Measurements from ENCODE around the gene ACSF3.

ACSF3 gene

DNA sequence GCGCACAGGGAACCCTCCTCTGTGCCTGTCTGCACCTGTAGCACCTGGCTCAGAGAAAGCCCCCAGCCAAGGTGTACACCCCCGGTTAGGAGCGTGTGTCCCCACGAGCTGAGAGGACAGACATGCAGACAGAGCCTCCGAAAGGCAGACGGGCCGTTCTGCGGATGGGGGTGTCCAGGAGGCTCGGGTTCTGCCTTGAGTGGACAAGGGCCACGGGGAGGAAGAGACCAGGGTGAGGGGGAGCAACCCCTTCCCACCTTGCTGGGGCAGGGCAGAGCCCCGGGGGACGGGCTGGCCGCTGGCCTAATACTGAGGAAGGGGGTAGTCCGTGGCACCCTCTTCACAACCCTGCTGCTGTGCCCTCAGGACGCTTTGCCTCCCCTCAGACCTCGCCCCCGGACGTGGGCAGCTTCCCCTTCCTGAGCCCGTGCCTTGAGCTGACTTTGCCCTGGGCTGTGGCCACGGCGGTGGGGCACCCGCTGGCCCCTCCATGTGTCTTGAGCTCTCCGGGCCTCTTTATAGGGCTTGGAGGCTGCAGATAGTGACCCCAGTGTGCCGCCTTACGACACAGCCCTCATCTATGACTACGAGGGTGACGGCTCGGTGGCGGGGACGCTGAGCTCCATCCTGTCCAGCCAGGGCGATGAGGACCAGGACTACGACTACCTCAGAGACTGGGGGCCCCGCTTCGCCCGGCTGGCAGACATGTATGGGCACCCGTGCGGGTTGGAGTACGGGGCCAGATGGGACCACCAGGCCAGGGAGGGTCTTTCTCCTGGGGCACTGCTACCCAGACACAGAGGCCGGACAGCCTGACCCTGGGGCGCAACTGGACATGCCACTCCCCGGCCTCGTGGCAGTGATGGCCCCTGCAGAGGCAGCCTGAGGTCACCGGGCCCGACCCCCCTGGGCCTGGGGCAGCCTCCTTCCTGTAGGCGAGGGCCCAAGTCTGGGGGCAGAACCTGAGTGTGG, 101.0 kb downstream of the ACSF3 start:
- Histone ChIP-seq H3K4me1 (ENCODE audit: insufficient read depth, low read length, severe bottlenecking) (peaks cover 4% of the 10 kb centered on the region), H3K27ac (ENCODE audit: low read depth, low read length, poor library complexity, severe bottlenecking) (no peak overlapping the region), H3K9ac (ENCODE audit: low read length) (no peak overlapping the region), H3K4me3 (ENCODE audit: low read depth, low read length, poor library complexity, severe bottlenecking) (no peak overlapping the region), H3K4me2 (ENCODE audit: low read length) (no peak overlapping the region), H2AFZ (ENCODE audit: low read length) (no peak overlapping the region), H3K79me2 (ENCODE audit: insufficient read depth, low read length) (no peaks in the 10 kb centered on the region), H3K9me2 (ENCODE audit: low read depth, low read length) (no peaks in the 10 kb centered on the region), H3F3A (ENCODE audit: insufficient read depth, low read length) (0 out of 2 replicates have a peak, but pooled peaks cover 3% of the 10 kb centered on the region), H3K36me3 (ENCODE audit: insufficient read depth, low read length) (no peaks in the 10 kb centered on the region), H4K20me1 (ENCODE audit: insufficient read depth, low read length) (no peaks in the 10 kb centered on the region), H3K27me3 (ENCODE audit: insufficient read depth, low read length) (peaks cover 8% of the 10 kb centered on the region; the same call in 1 of the 2 replicates), H3K9me3 (ENCODE audit: low read length) (no peaks in the 10 kb centered on the region)
- TF ChIP-seq, protein P1, sequence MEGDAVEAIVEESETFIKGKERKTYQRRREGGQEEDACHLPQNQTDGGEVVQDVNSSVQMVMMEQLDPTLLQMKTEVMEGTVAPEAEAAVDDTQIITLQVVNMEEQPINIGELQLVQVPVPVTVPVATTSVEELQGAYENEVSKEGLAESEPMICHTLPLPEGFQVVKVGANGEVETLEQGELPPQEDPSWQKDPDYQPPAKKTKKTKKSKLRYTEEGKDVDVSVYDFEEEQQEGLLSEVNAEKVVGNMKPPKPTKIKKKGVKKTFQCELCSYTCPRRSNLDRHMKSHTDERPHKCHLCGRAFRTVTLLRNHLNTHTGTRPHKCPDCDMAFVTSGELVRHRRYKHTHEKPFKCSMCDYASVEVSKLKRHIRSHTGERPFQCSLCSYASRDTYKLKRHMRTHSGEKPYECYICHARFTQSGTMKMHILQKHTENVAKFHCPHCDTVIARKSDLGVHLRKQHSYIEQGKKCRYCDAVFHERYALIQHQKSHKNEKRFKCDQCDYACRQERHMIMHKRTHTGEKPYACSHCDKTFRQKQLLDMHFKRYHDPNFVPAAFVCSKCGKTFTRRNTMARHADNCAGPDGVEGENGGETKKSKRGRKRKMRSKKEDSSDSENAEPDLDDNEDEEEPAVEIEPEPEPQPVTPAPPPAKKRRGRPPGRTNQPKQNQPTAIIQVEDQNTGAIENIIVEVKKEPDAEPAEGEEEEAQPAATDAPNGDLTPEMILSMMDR (IDR thresholded peaks at IDR 0.05; ENCODE audit: low read length): no peak
- TF ChIP-seq EZH2 (IDR thresholded peaks at IDR 0.05; ENCODE audit: borderline replicate concordance, low read length): no peak

DNA sequence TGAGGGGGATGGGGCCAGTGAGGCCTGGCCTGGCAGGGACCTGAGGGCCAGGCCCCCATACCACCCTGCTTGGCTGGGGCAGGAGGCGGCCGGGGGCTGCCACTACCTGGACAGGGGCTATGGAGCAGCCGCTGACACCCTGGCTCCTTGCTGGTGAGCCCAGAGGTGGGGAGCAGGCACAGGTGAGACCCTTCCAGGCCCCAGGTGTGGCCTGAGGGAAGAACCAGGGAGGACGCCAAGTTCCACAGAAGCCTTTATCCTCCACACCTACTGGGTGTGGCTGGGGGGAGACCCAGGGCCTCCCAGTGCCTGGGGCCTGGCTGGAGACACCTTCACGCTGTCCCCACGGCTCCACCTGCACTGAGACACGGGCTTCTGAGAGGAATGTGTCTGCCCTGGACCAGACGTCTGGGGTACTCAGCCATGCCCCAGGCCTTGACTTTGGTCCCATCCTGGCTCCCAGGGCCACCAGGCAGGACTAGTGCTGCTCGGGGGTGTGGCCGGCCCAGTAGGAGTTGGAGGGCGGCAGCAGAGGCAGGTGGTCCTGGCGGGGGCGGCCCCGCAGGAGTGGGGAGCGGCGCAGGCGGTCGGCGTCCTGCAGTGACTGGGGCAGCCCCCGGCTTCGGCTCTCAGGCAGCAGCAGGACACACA, 102.0 kb downstream of the ACSF3 start:
- Histone ChIP-seq H3K27ac (ENCODE audit: low read depth, low read length, poor library complexity, severe bottlenecking) (no peak overlapping the region), H3K36me3 (ENCODE audit: insufficient read depth, low read length) (no peaks in the 10 kb centered on the region), H3K27me3 (ENCODE audit: insufficient read depth, low read length) (peaks cover 4% of the 10 kb centered on the region; the same call in 1 of the 2 replicates), H3K4me1 (ENCODE audit: insufficient read depth, low read length, severe bottlenecking) (peaks cover 4% of the 10 kb centered on the region), H2AFZ (ENCODE audit: low read length) (no peak overlapping the region), H3K9ac (ENCODE audit: low read length) (no peak overlapping the region), H3K9me2 (ENCODE audit: low read depth, low read length) (no peaks in the 10 kb centered on the region), H3K9me3 (ENCODE audit: low read length) (no peaks in the 10 kb centered on the region), H4K20me1 (ENCODE audit: insufficient read depth, low read length) (no peaks in the 10 kb centered on the region), H3K79me2 (ENCODE audit: insufficient read depth, low read length) (no peaks in the 10 kb centered on the region), H3K4me2 (ENCODE audit: low read length) (no peak overlapping the region), H3F3A (ENCODE audit: insufficient read depth, low read length) (no peaks in the 10 kb centered on the region), H3K4me3 (ENCODE audit: low read depth, low read length, poor library complexity, severe bottlenecking) (no peak overlapping the region)
- TF ChIP-seq, protein P1 (IDR thresholded peaks at IDR 0.05; ENCODE audit: low read length): no peak
- no peak for TF ChIP-seq EZH2 (IDR thresholded peaks at IDR 0.05; ENCODE audit: borderline replicate concordance, low read length)

DNA sequence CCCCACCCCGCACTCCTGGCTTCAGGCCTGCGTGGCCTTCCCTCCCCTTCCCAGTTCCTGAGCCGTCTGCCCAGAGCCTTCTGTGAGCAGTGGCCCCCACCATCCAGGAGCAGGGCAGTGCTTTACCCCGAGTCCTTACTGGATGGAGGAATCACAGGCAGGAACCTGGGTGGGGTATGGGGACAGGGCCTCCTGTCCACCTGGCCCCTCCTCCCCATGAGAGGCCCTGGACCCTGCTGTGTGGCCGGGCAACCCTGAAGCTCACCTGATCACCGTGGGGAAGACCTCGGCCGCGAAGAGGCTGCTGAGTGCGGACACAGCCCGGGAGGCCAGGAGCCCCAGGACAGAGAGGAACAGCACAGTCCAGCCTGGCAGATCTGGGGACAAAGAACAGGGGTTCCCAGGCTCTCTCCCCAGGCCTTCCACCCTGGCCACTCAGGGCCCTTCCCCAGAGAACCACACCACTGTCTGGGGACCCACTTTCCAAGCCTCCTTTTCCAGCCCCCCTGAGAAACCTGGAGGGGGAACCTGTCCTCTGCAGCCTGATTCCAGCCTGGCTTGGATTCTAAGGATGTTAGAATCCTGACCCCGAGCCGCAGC, 103.5 kb downstream of the ACSF3 start:
- Histone ChIP-seq H3K9me3 (ENCODE audit: low read length) (no peaks in the 10 kb centered on the region), H3F3A (ENCODE audit: insufficient read depth, low read length) (no peaks in the 10 kb centered on the region), H2AFZ (ENCODE audit: low read length) (no peak overlapping the region), H3K27me3 (ENCODE audit: insufficient read depth, low read length) (no peaks in the 10 kb centered on the region; the same call in 1 of the 2 replicates), H3K79me2 (ENCODE audit: insufficient read depth, low read length) (no peaks in the 10 kb centered on the region), H3K27ac (ENCODE audit: low read depth, low read length, poor library complexity, severe bottlenecking) (no peak overlapping the region), H3K36me3 (ENCODE audit: insufficient read depth, low read length) (no peaks in the 10 kb centered on the region), H3K4me2 (ENCODE audit: low read length) (no peak overlapping the region), H4K20me1 (ENCODE audit: insufficient read depth, low read length) (no peaks in the 10 kb centered on the region), H3K4me3 (ENCODE audit: low read depth, low read length, poor library complexity, severe bottlenecking) (no peak overlapping the region), H3K9me2 (ENCODE audit: low read depth, low read length) (no peaks in the 10 kb centered on the region), H3K9ac (ENCODE audit: low read length) (no peak overlapping the region), H3K4me1 (ENCODE audit: insufficient read depth, low read length, severe bottlenecking) (peaks cover 2% of the 10 kb centered on the region)
- TF ChIP-seq, protein P1 (IDR thresholded peaks at IDR 0.05; ENCODE audit: low read length): no peak
- TF ChIP-seq EZH2 (IDR thresholded peaks at IDR 0.05; ENCODE audit: borderline replicate concordance, low read length): no peak

All from OCI-LY1 (cell line).